ENCODE data around the gene MCF2L2. TPM values are rescaled to one million over a fixed set of nuclear protein-coding genes. Genes with fewer than 3 reads are reported as not detected.

MCF2L2 gene
- total RNA-seq, 1 donor from 2014 or later: 2.0 TPM

DNA sequence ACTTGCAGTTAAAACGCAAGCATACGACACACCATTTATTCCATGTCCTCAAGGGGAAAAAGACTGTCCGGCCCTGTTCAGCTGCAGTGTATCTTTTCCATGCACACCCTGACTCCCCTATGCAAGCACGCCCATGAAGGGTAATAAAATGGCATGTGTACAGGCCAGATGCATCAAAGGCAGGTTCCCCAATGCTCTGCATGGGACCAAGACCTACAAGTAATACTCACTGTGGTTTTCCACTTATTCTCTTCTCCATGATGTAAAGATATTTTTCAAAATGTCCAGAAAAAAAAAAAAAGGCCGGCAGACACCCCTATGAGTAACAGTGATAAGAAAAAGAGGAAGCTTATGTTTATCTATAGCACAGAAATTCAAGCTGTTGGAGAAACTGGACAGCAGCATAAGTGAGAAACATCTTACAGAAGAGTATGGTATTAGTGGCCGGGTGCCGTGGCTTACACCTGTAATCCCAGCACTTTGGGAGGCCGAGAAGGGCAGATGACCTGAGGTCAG lies 70.8 kb downstream of the MCF2L2 start:
- no peaks in the 10 kb centered on the region for H3K9me3 ChIP-seq
- DNase-seq (ENCODE audit: extremely low spot score in 2 of 2): no peak
- no peak for TF ChIP-seq POLR2A (IDR thresholded peaks at IDR 0.05)
- no peak for TF ChIP-seq POLR2AphosphoS5 (IDR thresholded peaks at IDR 0.05; ENCODE audit: insufficient read depth in 1 of 2, low read depth in 1 of 2)
- H3K27me3 ChIP-seq: no peaks in the 10 kb centered on the region
- H3K27ac ChIP-seq: no peak overlapping the region
- H3K36me3 ChIP-seq: no peaks in the 10 kb centered on the region
- no peak overlapping the region for H3K4me3 ChIP-seq
- intact Hi-C loops (cut with DNase I): no loop called here
- no peaks in the 10 kb centered on the region for H3K4me1 ChIP-seq

DNA sequence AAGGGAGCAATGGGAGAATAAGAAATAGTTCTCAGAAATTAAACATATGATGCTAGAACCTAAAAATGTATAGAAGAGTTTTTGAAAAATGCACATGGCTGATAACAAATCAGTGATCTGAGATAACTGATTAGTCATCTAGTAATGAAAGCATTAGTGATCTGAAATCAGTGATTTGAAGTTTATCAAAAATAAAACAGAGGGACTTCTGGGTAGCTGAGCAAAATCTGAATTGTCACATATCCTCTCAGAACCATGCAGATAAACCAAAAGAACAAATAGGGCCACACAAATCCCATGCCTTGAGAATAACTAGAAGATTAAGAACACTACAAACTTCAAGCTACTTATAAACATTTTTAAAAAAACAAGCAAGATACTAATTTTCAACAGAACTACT lies 71.5 kb downstream of the MCF2L2 start:
- Histone ChIP-seq H3K9me3 (no peaks in the 10 kb centered on the region), H3K4me3 (no peak overlapping the region), H3K4me1 (no peaks in the 10 kb centered on the region), H3K27me3 (no peaks in the 10 kb centered on the region), H3K27ac (no peak overlapping the region), H3K36me3 (no peaks in the 10 kb centered on the region)
- no peak for DNase-seq (ENCODE audit: extremely low spot score in 2 of 2)
- intact Hi-C loops (cut with DNase I): no loop called here
- no peak for TF ChIP-seq POLR2AphosphoS5 (IDR thresholded peaks at IDR 0.05; ENCODE audit: insufficient read depth in 1 of 2, low read depth in 1 of 2)
- no peak for TF ChIP-seq POLR2A (IDR thresholded peaks at IDR 0.05)
- TF ChIP-seq, protein P1, sequence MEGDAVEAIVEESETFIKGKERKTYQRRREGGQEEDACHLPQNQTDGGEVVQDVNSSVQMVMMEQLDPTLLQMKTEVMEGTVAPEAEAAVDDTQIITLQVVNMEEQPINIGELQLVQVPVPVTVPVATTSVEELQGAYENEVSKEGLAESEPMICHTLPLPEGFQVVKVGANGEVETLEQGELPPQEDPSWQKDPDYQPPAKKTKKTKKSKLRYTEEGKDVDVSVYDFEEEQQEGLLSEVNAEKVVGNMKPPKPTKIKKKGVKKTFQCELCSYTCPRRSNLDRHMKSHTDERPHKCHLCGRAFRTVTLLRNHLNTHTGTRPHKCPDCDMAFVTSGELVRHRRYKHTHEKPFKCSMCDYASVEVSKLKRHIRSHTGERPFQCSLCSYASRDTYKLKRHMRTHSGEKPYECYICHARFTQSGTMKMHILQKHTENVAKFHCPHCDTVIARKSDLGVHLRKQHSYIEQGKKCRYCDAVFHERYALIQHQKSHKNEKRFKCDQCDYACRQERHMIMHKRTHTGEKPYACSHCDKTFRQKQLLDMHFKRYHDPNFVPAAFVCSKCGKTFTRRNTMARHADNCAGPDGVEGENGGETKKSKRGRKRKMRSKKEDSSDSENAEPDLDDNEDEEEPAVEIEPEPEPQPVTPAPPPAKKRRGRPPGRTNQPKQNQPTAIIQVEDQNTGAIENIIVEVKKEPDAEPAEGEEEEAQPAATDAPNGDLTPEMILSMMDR (IDR thresholded peaks at IDR 0.05): no peak

DNA sequence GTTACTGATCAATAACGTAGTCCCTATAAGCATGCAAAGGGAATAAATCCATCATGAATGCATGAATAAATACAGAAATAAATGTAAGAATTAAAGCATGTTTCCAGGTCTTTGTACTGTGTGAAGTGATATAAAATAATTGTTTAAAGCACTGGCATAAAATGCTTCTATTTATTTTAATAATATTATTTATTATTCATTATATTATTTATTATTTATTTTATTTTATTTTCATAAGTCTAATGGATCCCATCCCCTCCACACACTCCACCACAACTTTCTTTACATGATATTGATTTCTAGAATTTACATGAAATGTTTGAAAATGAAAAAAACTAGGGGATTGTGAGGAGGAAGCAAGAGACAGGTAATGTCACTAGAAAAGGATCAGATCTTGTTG lies 73.5 kb downstream of the MCF2L2 start:
- TF ChIP-seq, protein P1 (IDR thresholded peaks at IDR 0.05): no peak
- TF ChIP-seq POLR2AphosphoS5 (IDR thresholded peaks at IDR 0.05; ENCODE audit: insufficient read depth in 1 of 2, low read depth in 1 of 2) (no peak), POLR2A (IDR thresholded peaks at IDR 0.05) (no peak)
- no peaks in the 10 kb centered on the region for H3K27me3 ChIP-seq
- no peaks in the 10 kb centered on the region for H3K4me1 ChIP-seq
- no peak overlapping the region for H3K4me3 ChIP-seq
- no peaks in the 10 kb centered on the region for H3K9me3 ChIP-seq
- intact Hi-C loops (cut with DNase I): no loop called here
- DNase-seq (ENCODE audit: extremely low spot score in 2 of 2): no peak
- H3K27ac ChIP-seq: no peak overlapping the region
- H3K36me3 ChIP-seq: no peaks in the 10 kb centered on the region

DNA sequence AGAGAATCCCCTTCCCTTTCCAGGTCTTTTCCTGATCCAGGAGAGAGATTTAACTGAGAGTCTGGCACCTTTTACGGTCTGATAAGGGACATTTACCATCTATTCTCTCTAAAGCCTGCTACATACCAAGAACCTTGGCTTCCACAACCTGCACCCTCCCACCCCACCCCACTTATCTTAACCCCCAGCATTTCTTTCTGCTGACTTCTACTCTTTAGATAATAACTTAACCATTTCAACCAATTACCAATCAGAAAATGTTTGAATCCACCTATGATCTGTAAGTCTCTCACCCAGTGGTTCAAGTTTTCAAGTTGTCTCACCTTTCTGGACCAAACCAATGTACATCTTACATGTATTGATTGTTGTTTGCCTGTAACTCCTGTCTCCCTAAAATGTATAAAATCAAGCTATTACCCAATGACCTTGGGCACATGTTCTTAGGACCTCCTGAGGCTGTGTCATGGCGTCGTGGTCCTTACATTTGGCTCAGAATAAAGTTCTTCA lies 74.0 kb downstream of the MCF2L2 start:
- Histone ChIP-seq H3K9me3 (no peaks in the 10 kb centered on the region), H3K4me1 (no peaks in the 10 kb centered on the region), H3K27ac (no peak overlapping the region), H3K27me3 (no peaks in the 10 kb centered on the region), H3K36me3 (no peaks in the 10 kb centered on the region), H3K4me3 (no peak overlapping the region)
- DNase-seq (ENCODE audit: extremely low spot score in 2 of 2): no peak
- intact Hi-C loops (cut with DNase I): no loop called here
- TF ChIP-seq POLR2A (IDR thresholded peaks at IDR 0.05) (no peak), POLR2AphosphoS5 (IDR thresholded peaks at IDR 0.05; ENCODE audit: insufficient read depth in 1 of 2, low read depth in 1 of 2) (no peak)

DNA sequence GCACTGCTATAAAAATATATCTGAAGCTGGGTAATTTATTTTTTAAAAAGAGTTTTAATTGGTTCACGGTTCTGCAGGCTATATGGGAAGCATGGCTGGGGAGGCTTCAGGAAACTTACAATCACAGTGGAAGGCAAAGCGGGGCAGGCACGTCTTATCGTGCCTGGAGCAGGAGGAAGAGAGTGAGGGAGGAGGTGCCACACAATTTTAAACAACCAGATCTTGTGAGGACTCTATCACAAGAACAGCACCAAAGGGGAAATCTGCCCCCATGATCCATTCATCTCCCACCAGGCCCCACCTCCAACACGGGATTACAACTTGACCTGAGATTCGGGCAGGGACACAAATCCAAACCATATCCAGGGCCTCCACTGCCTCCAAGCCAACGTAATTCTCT lies 75.0 kb downstream of the MCF2L2 start:
- no peaks in the 10 kb centered on the region for H3K36me3 ChIP-seq
- H3K27ac ChIP-seq: no peak overlapping the region
- TF ChIP-seq POLR2A (IDR thresholded peaks at IDR 0.05) (no peak), POLR2AphosphoS5 (IDR thresholded peaks at IDR 0.05; ENCODE audit: insufficient read depth in 1 of 2, low read depth in 1 of 2) (no peak)
- TF ChIP-seq, protein P1 (IDR thresholded peaks at IDR 0.05): no peak
- H3K27me3 ChIP-seq: no peaks in the 10 kb centered on the region
- H3K4me1 ChIP-seq: no peaks in the 10 kb centered on the region
- intact Hi-C loops (cut with DNase I): no loop called here
- DNase-seq (ENCODE audit: extremely low spot score in 2 of 2): no peak
- H3K4me3 ChIP-seq: no peak overlapping the region
- no peaks in the 10 kb centered on the region for H3K9me3 ChIP-seq

DNA sequence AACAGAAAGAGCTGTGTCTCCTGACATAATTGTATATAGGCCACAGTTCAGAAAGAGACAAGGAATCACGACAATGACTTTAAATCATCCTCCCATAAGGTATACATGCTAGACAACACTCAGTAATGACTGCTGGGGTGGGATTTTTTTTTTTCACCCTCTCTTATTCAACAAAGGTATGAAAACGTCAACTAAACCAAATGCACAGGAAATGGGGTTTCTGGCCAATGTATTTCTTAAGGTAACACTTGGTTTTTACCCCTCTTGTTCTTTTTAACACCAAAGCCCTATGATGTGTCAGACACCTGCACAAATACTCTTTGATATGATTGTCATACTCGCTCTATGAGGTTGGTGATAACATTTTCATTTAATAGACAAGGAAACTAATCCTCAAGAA lies 78.3 kb downstream of the MCF2L2 start:
- TF ChIP-seq POLR2A (IDR thresholded peaks at IDR 0.05) (no peak), POLR2AphosphoS5 (IDR thresholded peaks at IDR 0.05; ENCODE audit: insufficient read depth in 1 of 2, low read depth in 1 of 2) (no peak)
- TF ChIP-seq, protein P1 (IDR thresholded peaks at IDR 0.05): no peak
- no peak overlapping the region for H3K27ac ChIP-seq
- DNase-seq (ENCODE audit: extremely low spot score in 2 of 2): no peak
- no peaks in the 10 kb centered on the region for H3K4me1 ChIP-seq
- no peaks in the 10 kb centered on the region for H3K9me3 ChIP-seq
- intact Hi-C loops (cut with DNase I): no loop called here
- H3K36me3 ChIP-seq: no peaks in the 10 kb centered on the region
- H3K4me3 ChIP-seq: no peak overlapping the region
- no peaks in the 10 kb centered on the region for H3K27me3 ChIP-seq

All from vagina (tissue), 2 donors.